ENCODE measurements around the gene NAV2.
"Not testable (repeated sequence)": the region's sequence is repeated elsewhere in the genome, so short reads cannot be mapped to it uniquely, and the experiment has no call there.

NAV2 gene

DNA sequence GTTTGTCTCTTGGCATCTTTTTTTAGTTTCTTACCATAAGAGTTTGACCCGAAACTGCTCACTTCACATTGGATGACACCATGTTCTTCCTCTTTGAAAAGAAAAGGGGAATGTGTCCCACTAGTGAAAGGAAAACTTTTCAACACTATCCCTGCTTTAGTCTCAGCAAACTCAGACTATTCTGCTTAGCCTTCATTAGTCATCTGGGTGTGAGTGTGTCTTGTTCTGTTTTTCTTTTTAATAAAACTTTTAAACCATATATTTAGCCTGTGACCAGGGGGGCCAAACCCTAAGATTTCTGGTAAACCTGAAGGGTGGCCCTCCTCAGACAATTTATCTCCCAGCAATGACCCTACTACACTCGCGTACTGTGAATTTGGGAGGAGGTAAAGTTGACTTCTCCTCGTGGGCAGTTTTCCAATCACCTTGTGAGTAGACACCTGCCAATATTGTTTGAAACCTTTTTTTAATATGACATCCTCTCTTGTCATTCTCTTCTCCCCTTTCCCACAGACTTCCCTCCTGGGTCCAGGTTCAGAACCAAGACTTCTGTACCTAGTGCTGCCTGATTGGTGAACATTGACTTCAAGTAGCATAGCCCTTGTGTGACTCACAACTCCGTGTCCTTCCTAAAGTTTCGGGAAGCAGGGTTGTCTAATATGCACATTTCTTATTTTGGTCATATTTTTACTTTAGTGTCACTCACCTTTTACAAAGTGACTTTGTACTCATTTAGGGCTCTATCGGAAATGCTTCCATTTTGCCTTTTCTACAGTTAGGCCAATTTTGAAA lies 407.7 kb downstream of the NAV2 start:
- WGBS (ENCODE audit: insufficient coverage, insufficient read length), result no CpG with 5 or more reads among the region's 7 CpGs
- no peaks in the 10 kb centered on the region for H3K27me3 ChIP-seq (ENCODE audit: control insufficient read depth, insufficient read depth, low read length)
- no peaks in the 10 kb centered on the region for H3K9me3 ChIP-seq (ENCODE audit: control insufficient read depth, insufficient read depth, low read length)
- peaks cover 13% of the 10 kb centered on the region; the same call in 1 of the 2 replicates for H3K36me3 ChIP-seq (ENCODE audit: control insufficient read depth, insufficient read depth, low read length)
- no peak overlapping the region for H3K27ac ChIP-seq (ENCODE audit: low read length)
- H3K4me1 ChIP-seq (ENCODE audit: control insufficient read depth, insufficient read depth, low read length), result no peaks in the 10 kb centered on the region
- no peak overlapping the region for H3K4me3 ChIP-seq (ENCODE audit: low read length)
- DNase-seq (ENCODE audit: low read depth, low spot score), result no peak

DNA sequence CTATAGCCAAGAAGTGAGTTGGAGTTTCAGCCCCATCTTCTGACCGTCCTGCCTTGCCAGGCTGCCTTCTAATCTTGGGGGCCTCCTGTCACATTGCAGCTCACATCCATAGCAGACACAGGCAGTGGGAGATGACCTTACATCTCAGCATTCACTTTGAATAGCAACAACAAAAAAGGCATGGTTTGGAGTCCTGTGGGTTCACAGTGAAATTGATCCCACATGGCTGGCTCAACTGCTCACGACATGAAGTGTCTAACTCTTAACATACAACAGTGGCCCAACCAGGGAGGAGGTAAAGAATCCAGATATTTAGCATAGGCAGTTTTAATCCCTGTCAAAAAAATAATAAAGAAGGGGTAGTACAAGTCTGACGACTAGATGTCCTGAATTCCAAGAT lies 409.5 kb downstream of the NAV2 start:
- peaks cover 13% of the 10 kb centered on the region; the same call in 1 of the 2 replicates for H3K36me3 ChIP-seq (ENCODE audit: control insufficient read depth, insufficient read depth, low read length)
- no peak overlapping the region for H3K4me3 ChIP-seq (ENCODE audit: low read length)
- H3K27me3 ChIP-seq (ENCODE audit: control insufficient read depth, insufficient read depth, low read length), result no peaks in the 10 kb centered on the region
- H3K27ac ChIP-seq (ENCODE audit: low read length), result no peak overlapping the region
- no peaks in the 10 kb centered on the region for H3K4me1 ChIP-seq (ENCODE audit: control insufficient read depth, insufficient read depth, low read length)
- WGBS (ENCODE audit: insufficient coverage, insufficient read length), result no CpG with 5 or more reads among the region's 3 CpGs
- no peaks in the 10 kb centered on the region for H3K9me3 ChIP-seq (ENCODE audit: control insufficient read depth, insufficient read depth, low read length)
- no peak for DNase-seq (ENCODE audit: low read depth, low spot score)

DNA sequence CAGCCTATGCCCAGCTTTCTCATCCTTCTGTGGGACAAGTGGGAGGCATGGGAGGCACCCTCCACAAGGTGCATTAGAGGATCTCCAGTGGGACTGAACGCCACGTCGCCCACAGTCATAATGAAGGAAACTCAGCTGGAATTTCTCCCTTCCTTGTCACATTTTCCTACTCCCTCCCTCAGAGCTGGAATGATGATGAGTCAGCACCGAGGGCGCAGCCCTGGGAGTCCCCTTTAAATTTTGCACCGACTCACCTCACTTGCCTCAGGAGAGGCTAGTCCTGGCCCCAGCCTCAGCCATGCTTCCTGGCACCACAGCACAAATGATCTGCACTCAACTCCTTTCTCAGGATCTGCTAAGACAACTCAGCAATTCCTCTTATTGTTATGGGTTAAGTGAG lies 413.3 kb downstream of the NAV2 start:
- no peaks in the 10 kb centered on the region for H3K27me3 ChIP-seq (ENCODE audit: control insufficient read depth, insufficient read depth, low read length)
- no peak for DNase-seq (ENCODE audit: low read depth, low spot score)
- H3K4me1 ChIP-seq (ENCODE audit: control insufficient read depth, insufficient read depth, low read length), result no peaks in the 10 kb centered on the region
- no peak overlapping the region for H3K4me3 ChIP-seq (ENCODE audit: low read length)
- H3K9me3 ChIP-seq (ENCODE audit: control insufficient read depth, insufficient read depth, low read length), result no peaks in the 10 kb centered on the region
- no CpG with 5 or more reads among the region's 6 CpGs for WGBS (ENCODE audit: insufficient coverage, insufficient read length)
- no peaks in the 10 kb centered on the region for H3K36me3 ChIP-seq (ENCODE audit: control insufficient read depth, insufficient read depth, low read length)
- H3K27ac ChIP-seq (ENCODE audit: low read length), result no peak overlapping the region

DNA sequence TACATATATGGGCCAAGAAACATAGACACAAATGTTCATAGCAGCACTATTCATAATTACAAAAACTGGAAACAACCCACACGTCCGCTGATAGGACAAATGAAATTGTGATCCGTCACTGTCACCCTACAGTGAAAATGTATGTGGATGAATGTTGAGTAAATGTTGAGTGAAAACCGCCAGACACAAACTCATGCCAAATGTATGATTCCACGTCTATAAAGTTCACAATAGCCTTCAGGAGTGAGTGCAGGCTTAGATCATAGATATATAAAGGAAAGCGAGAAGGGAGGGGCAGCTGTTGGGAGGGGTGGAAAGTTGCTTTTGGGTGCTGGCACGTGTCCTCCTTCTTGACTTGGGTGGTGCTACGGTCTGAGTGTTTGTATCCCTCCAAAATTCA lies 414.1 kb downstream of the NAV2 start:
- H3K4me1 ChIP-seq (ENCODE audit: control insufficient read depth, insufficient read depth, low read length), result no peaks in the 10 kb centered on the region
- no peak overlapping the region for H3K27ac ChIP-seq (ENCODE audit: low read length)
- no peak for DNase-seq (ENCODE audit: low read depth, low spot score)
- no peak overlapping the region for H3K4me3 ChIP-seq (ENCODE audit: low read length)
- peaks cover 6% of the 10 kb centered on the region; the same call in 1 of the 2 replicates for H3K27me3 ChIP-seq (ENCODE audit: control insufficient read depth, insufficient read depth, low read length)
- no peaks in the 10 kb centered on the region for H3K9me3 ChIP-seq (ENCODE audit: control insufficient read depth, insufficient read depth, low read length)
- H3K36me3 ChIP-seq (ENCODE audit: control insufficient read depth, insufficient read depth, low read length), result no peaks in the 10 kb centered on the region
- no CpG with 5 or more reads among the region's 8 CpGs for WGBS (ENCODE audit: insufficient coverage, insufficient read length)

DNA sequence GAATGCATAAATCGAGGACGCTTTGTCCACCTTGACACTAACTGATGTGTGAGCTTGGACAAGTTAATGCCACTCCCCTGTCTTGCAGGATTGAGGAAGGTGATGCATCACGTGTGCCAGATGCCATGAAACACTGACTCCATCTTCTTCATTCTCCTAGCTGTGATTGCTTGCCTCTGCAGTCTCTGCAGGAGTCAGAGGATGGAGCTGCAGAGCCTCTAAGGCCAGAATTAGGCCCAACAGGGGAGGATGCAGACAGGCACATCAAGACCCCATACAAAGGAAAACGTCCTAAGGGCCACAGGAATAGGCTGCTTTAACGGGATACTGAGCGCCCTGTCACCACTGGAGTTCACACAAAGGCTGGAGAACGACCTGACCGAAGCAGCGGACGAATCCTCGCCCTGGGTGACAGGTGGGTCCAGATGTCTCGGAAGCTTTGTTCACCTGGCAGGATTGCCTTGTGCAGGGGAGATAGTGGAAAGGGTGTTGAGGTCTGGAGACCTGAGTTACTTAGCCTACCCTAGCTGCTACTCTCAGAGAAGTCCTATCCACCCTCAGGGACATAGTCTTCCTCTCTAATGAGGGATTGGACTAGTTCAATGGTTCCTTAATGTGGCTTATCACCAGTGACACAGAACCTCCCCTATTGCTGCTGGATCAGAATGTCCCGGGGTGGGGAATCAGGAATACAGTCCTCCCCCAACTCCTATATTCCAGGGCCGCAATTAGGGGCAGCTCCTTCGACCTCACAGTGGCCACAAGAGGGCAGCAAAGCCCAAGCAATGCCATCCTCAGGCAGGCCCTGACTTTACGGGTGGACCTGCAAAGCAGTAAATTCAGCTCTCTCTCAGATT lies 415.3 kb downstream of the NAV2 start:
- H3K36me3 ChIP-seq (ENCODE audit: control insufficient read depth, insufficient read depth, low read length), result no peaks in the 10 kb centered on the region
- H3K27me3 ChIP-seq (ENCODE audit: control insufficient read depth, insufficient read depth, low read length), result peaks cover 8% of the 10 kb centered on the region; the same call in 1 of the 2 replicates
- no CpG with 5 or more reads among the region's 16 CpGs for WGBS (ENCODE audit: insufficient coverage, insufficient read length)
- H3K4me1 ChIP-seq (ENCODE audit: control insufficient read depth, insufficient read depth, low read length), result no peaks in the 10 kb centered on the region
- no peaks in the 10 kb centered on the region for H3K9me3 ChIP-seq (ENCODE audit: control insufficient read depth, insufficient read depth, low read length)
- no peak overlapping the region for H3K4me3 ChIP-seq (ENCODE audit: low read length)
- no peak for DNase-seq (ENCODE audit: low read depth, low spot score)
- no peak overlapping the region for H3K27ac ChIP-seq (ENCODE audit: low read length)

DNA sequence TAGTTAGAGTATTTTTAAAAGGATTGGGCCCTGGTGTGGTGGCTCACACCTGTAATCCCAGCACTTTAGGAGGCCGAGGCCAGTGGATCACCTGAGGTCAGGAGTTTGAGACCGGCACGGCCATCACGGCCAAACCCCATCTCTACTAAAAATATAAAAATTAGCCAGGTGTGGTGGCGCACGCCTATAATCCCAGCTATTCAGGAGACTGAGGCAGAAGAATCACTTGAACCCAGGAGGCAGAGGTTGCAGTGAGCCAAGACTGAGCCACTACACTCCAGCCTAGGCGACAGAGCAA lies 415.8 kb downstream of the NAV2 start:
- H3K27ac ChIP-seq (ENCODE audit: low read length); DNase-seq (ENCODE audit: low read depth, low spot score); H3K27me3 ChIP-seq (ENCODE audit: control insufficient read depth, insufficient read depth, low read length); H3K36me3 ChIP-seq (ENCODE audit: control insufficient read depth, insufficient read depth, low read length); H3K4me3 ChIP-seq (ENCODE audit: low read length); H3K9me3 ChIP-seq (ENCODE audit: control insufficient read depth, insufficient read depth, low read length); H3K4me1 ChIP-seq (ENCODE audit: control insufficient read depth, insufficient read depth, low read length): not testable (repeated sequence)
- WGBS (ENCODE audit: insufficient coverage, insufficient read length), result no CpG with 5 or more reads among the region's 7 CpGs

DNA sequence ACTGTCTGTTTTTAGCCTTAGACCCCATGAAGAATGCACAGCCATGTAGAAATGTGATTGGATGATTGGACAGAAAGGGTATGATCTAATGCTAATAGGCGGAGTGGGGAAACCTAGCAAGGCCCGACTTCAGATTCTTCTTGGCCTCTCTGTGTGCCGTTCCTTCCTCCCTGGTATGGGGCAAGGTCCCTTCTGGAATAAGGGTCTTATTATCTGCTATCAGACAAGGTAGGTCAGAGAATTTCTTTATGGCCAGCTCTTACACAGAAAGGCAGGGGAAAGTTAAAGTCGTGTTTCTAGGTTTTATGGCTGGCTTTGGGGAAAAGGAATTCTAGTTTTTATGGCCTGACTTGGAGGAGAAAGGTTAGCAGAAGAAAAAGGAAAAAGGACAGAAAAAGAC lies 417.0 kb downstream of the NAV2 start:
- no CpG with 5 or more reads among the region's 4 CpGs for WGBS (ENCODE audit: insufficient coverage, insufficient read length)
- Histone ChIP-seq H3K4me1 (ENCODE audit: control insufficient read depth, insufficient read depth, low read length) (no peaks in the 10 kb centered on the region), H3K36me3 (ENCODE audit: control insufficient read depth, insufficient read depth, low read length) (no peaks in the 10 kb centered on the region), H3K27ac (ENCODE audit: low read length) (no peak overlapping the region), H3K4me3 (ENCODE audit: low read length) (no peak overlapping the region), H3K27me3 (ENCODE audit: control insufficient read depth, insufficient read depth, low read length) (peaks cover 8% of the 10 kb centered on the region; the same call in 1 of the 2 replicates), H3K9me3 (ENCODE audit: control insufficient read depth, insufficient read depth, low read length) (no peaks in the 10 kb centered on the region)
- DNase-seq (ENCODE audit: low read depth, low spot score), result no peak

DNA sequence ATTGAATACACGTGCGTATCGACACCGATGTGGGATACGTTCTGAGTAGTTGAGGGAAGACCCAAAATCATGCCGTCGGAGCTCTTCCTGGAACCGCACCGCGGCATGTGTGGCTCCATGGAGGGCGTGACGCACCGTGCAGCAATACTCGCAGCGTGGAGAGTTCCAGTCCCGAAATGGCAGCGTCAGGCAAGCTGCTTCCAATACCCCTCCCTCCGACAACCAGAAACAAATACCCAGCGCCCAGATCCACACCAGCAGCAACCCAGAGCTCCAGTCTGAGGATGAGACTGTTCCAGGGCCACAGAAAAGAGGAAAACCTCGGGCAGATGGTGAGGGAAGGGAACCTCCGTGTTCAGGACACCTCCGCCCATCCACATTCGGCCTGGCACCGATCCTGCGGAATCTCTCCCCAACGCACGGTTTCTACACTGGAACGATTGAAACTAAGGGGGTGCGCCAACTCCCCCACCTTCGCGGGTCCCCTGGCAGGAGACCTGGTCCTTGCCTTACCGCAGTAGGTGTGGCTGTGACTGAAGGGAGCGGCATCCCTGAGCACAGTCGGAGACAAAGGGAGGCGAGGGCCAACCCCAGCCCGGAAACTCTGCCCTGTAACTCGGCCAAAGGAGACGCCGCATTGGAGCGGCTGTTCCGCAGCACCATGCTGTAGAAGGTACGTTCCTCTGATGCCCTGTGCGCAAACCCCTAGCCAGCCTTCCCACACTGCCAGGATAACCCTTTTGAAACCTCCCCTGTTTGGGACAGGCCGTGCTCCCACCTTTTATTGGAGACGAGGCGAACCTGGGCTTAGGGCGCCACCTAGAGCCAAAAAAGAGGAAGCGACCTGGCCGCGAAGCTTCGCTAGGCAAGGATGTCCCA lies 419.4 kb downstream of the NAV2 start:
- Histone ChIP-seq H3K36me3 (ENCODE audit: control insufficient read depth, insufficient read depth, low read length) (no peaks in the 10 kb centered on the region), H3K9me3 (ENCODE audit: control insufficient read depth, insufficient read depth, low read length) (no peaks in the 10 kb centered on the region), H3K4me1 (ENCODE audit: control insufficient read depth, insufficient read depth, low read length) (no peaks in the 10 kb centered on the region), H3K27ac (ENCODE audit: low read length) (no peak overlapping the region), H3K4me3 (ENCODE audit: low read length) (peak overlapping the region; percentile 19; the same call in 1 of the 2 replicates), H3K27me3 (ENCODE audit: control insufficient read depth, insufficient read depth, low read length) (peaks cover 8% of the 10 kb centered on the region; the same call in 1 of the 2 replicates)
- WGBS (ENCODE audit: insufficient coverage, insufficient read length), result no CpG with 5 or more reads among the region's 51 CpGs
- DNase-seq (ENCODE audit: low read depth, low spot score), result no peak

DNA sequence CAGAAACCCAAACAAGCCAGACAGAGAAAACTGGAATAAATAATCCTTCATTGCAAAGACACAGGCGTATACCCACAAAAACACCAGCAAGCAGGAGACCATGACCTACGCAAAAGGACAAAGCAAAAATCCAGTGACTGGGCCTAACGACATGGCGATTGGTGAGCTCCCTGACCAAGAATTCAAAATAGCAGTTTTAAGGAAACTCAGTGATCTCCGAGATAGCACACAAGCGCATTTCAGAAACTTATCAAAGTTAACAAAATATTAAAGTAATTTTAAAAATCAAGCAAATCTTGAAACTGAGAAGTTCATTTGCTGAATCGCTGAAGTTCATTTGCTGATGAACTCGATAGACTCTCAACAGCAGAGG lies 420.0 kb downstream of the NAV2 start:
- Histone ChIP-seq H3K4me3 (ENCODE audit: low read length) (no peak overlapping the region), H3K4me1 (ENCODE audit: control insufficient read depth, insufficient read depth, low read length) (no peaks in the 10 kb centered on the region), H3K36me3 (ENCODE audit: control insufficient read depth, insufficient read depth, low read length) (no peaks in the 10 kb centered on the region), H3K27me3 (ENCODE audit: control insufficient read depth, insufficient read depth, low read length) (peaks cover 8% of the 10 kb centered on the region; the same call in 1 of the 2 replicates), H3K9me3 (ENCODE audit: control insufficient read depth, insufficient read depth, low read length) (no peaks in the 10 kb centered on the region), H3K27ac (ENCODE audit: low read length) (no peak overlapping the region)
- WGBS (ENCODE audit: insufficient coverage, insufficient read length), result no CpG with 5 or more reads among the region's 8 CpGs
- DNase-seq (ENCODE audit: low read depth, low spot score), result no peak
